Psoas muscle (tissue), 8 donors: ENCODE results near the gene LGI1. TPM values are rescaled to one million over a fixed set of nuclear protein-coding genes. Genes with fewer than 3 reads are reported as not detected.

ENCODE experiments used
- ATAC-seq, 4 donors: fragments of 200-7000 bp; cut with Tn5 transposase; one replicate each; pipeline ENCODE4 v1.9.1; 2020; ENCODE audit warnings: moderate library complexity in 3 of 4, mild to moderate bottlenecking in 2 of 4
- DNase-seq, 2 donors: peaks; one replicate each; pipeline ENCODE4 v3.0.0-alpha.2; 2020
- H3K27ac ChIP-seq: fragments of 200-600 bp; one replicate; pipeline ENCODE4 v1.8.0; 2022
- H3K27me3 ChIP-seq, 3 donors: fragments of 200-600 bp in 1 of 3; one replicate each; pipeline versions ENCODE4 v1.6.1 to v1.8.0; 2013 to 2022; ENCODE audit warnings: low read length in 2 of 3, mild to moderate bottlenecking in 2 of 3, moderate library complexity in 1 of 3; ENCODE audit not compliant: insufficient read depth in 3 of 3
- H3K36me3 ChIP-seq, 2 donors: fragments of 200-600 bp in 1 of 2; one replicate each; pipeline versions ENCODE4 v1.6.1 to v1.8.0; 2013 to 2022; ENCODE audit warnings: low read depth in 1 of 2, mild to moderate bottlenecking in 1 of 2, moderate library complexity in 1 of 2; ENCODE audit not compliant: insufficient read depth in 1 of 2
- H3K4me1 ChIP-seq: fragments of 200-600 bp; one replicate; pipeline ENCODE4 v1.8.0; 2022
- H3K4me3 ChIP-seq: fragments of 200-600 bp; one replicate; pipeline ENCODE4 v1.8.0; 2022; ENCODE audit warnings: mild to moderate bottlenecking
- H3K9me3 ChIP-seq: fragments of 200-600 bp; one replicate; pipeline ENCODE4 v1.8.0; 2022
- WGBS, 3 donors: extraction: QIAGEN DNeasy Blood & Tissue Kit; methylation state at CpG; one replicate each; pipeline versions ENCODE4 v1.1.6 to v1.1.7; 2013; 5-methylcytosine and 5-hydroxymethylcytosine counted together
- intact Hi-C, 2 donors: fragments of 100-400 bp; cut with DNase I; formaldehyde crosslinking; loops; one replicate each; pipeline versions ENCODE4 v1.11.0 to v1.14.2; 2022
- polyA plus RNA-seq, 3 donors: library from polyadenylated mRNA; stranded (reverse); fragments of 200-250 nt; gene quantifications; one replicate each; pipeline ENCODE4 v1.2.3, GENCODE V29; 2013
- total RNA-seq, 4 donors: library from RNA; stranded (reverse); fragmentation: NEBNext Ultra II Directional in 2 of 4; extraction: Animal tissue kit (Norgen Biotek cat#: 25700) in 2 of 4; gene quantifications; one replicate each; pipeline versions ENCODE4 v1.2.1 to v1.2.4, GENCODE V29; 2021 to 2023
- TF ChIP-seq, protein P1 (sequence below): fragments of 200-600 bp; IDR thresholded peaks from one replicate; pipeline ENCODE4 v1.8.0; 2022; ENCODE audit warnings: antibody characterized with exemption
- donor health status: healthy with polysubstance abuse.
- donor health status: DM: no; HTN: no; CAD: no; lungs with moderate emphysema.
- donor health status: Bipolar disorder and iron deficiency.
- donor health status: healthy.
- donor health status: DM: yes; HTN: yes; CAD: no.
- donor health status: DM: no; HTN: no; CAD: no.
- donor health status: DM: no; HTN: no; CAD: no.
- donor health status: DM: yes; HTN: yes; CAD: no.

The LGI1 gene
- total and polyA plus RNA-seq, 7 donors: 0.20 to 7.3 (median 1.4) TPM

GRCh38 chr10:93723153-93723552, 34.6 kb upstream of the LGI1 start:
- no peak for DNase-seq
- Histone ChIP-seq H3K27me3 (peaks cover 0 to 5% (median 2%) of the 10 kb centered on the region in 3 donors), H3K36me3 (no peaks in the 10 kb centered on the region), H3K9me3 (no peaks in the 10 kb centered on the region), H3K4me3 (no peak overlapping the region), H3K27ac (no peak overlapping the region), H3K4me1 (no peaks in the 10 kb centered on the region)
- ATAC-seq: no peak
- intact Hi-C loops: no loop called here
- TF ChIP-seq, protein P1, sequence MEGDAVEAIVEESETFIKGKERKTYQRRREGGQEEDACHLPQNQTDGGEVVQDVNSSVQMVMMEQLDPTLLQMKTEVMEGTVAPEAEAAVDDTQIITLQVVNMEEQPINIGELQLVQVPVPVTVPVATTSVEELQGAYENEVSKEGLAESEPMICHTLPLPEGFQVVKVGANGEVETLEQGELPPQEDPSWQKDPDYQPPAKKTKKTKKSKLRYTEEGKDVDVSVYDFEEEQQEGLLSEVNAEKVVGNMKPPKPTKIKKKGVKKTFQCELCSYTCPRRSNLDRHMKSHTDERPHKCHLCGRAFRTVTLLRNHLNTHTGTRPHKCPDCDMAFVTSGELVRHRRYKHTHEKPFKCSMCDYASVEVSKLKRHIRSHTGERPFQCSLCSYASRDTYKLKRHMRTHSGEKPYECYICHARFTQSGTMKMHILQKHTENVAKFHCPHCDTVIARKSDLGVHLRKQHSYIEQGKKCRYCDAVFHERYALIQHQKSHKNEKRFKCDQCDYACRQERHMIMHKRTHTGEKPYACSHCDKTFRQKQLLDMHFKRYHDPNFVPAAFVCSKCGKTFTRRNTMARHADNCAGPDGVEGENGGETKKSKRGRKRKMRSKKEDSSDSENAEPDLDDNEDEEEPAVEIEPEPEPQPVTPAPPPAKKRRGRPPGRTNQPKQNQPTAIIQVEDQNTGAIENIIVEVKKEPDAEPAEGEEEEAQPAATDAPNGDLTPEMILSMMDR: no peak
- WGBS, 3 donors: 76 to 91% (median 82%) methylated on average over 2 of the region's 2 CpGs

DNA sequence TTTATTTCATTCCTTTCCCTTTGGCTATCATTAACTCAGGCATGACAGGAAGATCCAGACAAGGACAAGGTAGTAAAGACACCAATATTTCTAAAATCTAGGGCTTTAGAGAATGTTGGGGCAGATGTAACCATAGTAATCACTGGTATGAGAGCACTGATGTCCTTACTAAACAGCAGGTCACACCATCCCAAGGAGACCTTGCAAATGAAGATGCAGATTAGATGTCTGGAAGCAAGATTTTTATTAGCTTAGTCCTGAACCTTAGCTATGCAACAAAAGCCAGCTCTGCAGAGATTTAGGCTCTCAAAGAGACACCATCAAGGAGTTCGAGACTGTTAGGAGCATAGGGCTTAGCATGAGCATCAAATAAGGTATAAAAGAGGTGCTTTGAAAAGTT, 31.7 kb upstream of the LGI1 start:
- TF ChIP-seq, protein P1: no peak
- 69 to 79% (median 77%) methylated on average over 1 of the region's 1 CpG for WGBS, 3 donors
- Histone ChIP-seq H3K27ac (no peak overlapping the region), H3K36me3 (no peaks in the 10 kb centered on the region), H3K4me1 (no peaks in the 10 kb centered on the region), H3K4me3 (no peak overlapping the region), H3K27me3 (peaks cover 0 to 5% (median 3%) of the 10 kb centered on the region in 3 donors), H3K9me3 (no peaks in the 10 kb centered on the region)
- DNase-seq: no peak
- intact Hi-C loops: no loop called here
- no peak for ATAC-seq

DNA sequence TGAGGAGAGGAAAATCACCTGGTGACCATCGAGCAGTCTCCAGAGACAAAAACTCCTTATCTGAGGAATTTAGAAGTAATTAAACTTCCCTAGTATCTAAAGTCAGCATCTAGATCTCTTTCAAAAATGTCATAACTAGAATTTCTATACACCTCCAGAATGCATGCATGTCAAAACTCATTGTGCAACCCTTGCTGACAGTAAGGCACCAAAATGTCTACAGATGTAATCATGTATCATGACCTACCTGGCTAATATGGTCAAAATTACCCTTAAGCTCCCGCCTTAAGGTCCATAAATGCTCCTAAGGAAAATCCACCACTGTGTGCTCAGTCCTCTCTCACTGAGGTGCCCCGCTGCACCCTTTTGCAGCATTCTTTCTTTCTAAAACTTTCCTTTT, 16.4 kb upstream of the LGI1 start:
- no peak for ATAC-seq
- TF ChIP-seq, protein P1: no peak
- H3K9me3 ChIP-seq: no peaks in the 10 kb centered on the region
- DNase-seq: no peak
- intact Hi-C loops: no loop called here
- H3K27me3 ChIP-seq: no peaks in the 10 kb centered on the region
- no peaks in the 10 kb centered on the region for H3K4me1 ChIP-seq
- no peak overlapping the region for H3K4me3 ChIP-seq
- H3K36me3 ChIP-seq: no peaks in the 10 kb centered on the region
- H3K27ac ChIP-seq: no peak overlapping the region
- 82 to 89% (median 82%) methylated on average over 3 of the region's 3 CpGs for WGBS, 3 donors

- intact Hi-C loops: no loop called here
- no peaks in the 10 kb centered on the region for H3K4me1 ChIP-seq
- ATAC-seq: no peak
- no peaks in the 10 kb centered on the region for H3K36me3 ChIP-seq
- no peaks in the 10 kb centered on the region for H3K9me3 ChIP-seq
- H3K4me3 ChIP-seq: no peak overlapping the region
- H3K27ac ChIP-seq: no peak overlapping the region
- no peak for DNase-seq
- H3K27me3 ChIP-seq: no peaks in the 10 kb centered on the region
- 62 to 77% (median 67%) methylated on average over 8 of the region's 8 CpGs for WGBS, 3 donors
- TF ChIP-seq, protein P1: no peak
Observed at GRCh38 chr10:93742633-93743349, 14.9 kb upstream of the LGI1 start.
